ENCODE data around the gene PCNX3.

- TF ChIP-seq CTCF (IDR thresholded peaks at IDR 0.05), result no peak
- TF ChIP-seq POLR2A (IDR thresholded peaks at IDR 0.05), result no peak
These were observed 36.3 kb upstream of the PCNX3 start for GRCh38 chr11:65579291-65579690.
